SK-N-SH (cell line): ENCODE data around the gene SPI1. TPM values are rescaled to one million over a fixed set of nuclear protein-coding genes. Genes with fewer than 3 reads are reported as not detected.
"Not testable (repeated sequence)": the region's sequence is repeated elsewhere in the genome, so short reads cannot be mapped to it uniquely, and the experiment has no call there.

Source experiments
- CTCF ChIA-PET: fragments of 300-600, 350-600 bp; formaldehyde crosslinking; extraction: SDS; loops from one replicate; lab custom pipeline; 2021; lab: Yijun Ruan, JAX
- POLR2A ChIA-PET: fragments of 350-600 bp; sonication (Branson Sonifier 250); formaldehyde crosslinking; extraction: SDS; loops from one replicate; lab custom pipeline; 2020; ENCODE audit warnings: antibody characterized with exemption, inconsistent platforms; lab: Yijun Ruan, JAX
- DNase-seq: peaks from one replicate; pipeline ENCODE4 v3.0.0; 2012
- H2AFZ ChIP-seq: fragments of 200-600 bp; sonication (generic); 2 replicates; pipeline ENCODE4 v1.8.1; 2016; ENCODE audit warnings: antibody characterized with exemption, mild to moderate bottlenecking, low read depth
- H3F3A ChIP-seq: fragments of 200-600 bp; sonication (generic); replicated peaks from 2 replicates; pipeline ENCODE3; 2016; ENCODE audit warnings: antibody characterized with exemption, mild to moderate bottlenecking; ENCODE audit not compliant: insufficient read depth
- H3K27ac ChIP-seq, 2 experiments: fragments of 200-500 bp in 1 of 2; fragments of 200-600 bp in 1 of 2; sonication (Bioruptor generic) in 1 of 2; sonication (generic), shearing (Covaris generic) in 1 of 2; 2 replicates each; pipeline versions ENCODE4 v1.5.1 to v1.6.1; 2014 to 2016; ENCODE audit warnings: low read depth in 2 of 2, inconsistent platforms in 1 of 2, low read length in 1 of 2, mild to moderate bottlenecking in 1 of 2, mixed read lengths in 1 of 2
- H3K27me3 ChIP-seq: fragments of 200-600 bp; sonication (generic), shearing (Covaris generic); 2 replicates; pipeline ENCODE4 v1.6.1; 2016; ENCODE audit warnings: mixed run types; ENCODE audit not compliant: insufficient read depth
- H3K36me3 ChIP-seq, 2 experiments: fragments of 200-500 bp in 1 of 2; fragments of 200-600 bp in 1 of 2; sonication (Bioruptor generic) in 1 of 2; sonication (generic) in 1 of 2; replicated peaks in 1 of 2; 2 replicates each; pipeline versions ENCODE3 to v1.5.1; 2014 to 2016; ENCODE audit warnings: low read length in 1 of 2, mild to moderate bottlenecking in 1 of 2; ENCODE audit not compliant: insufficient read depth in 2 of 2, control insufficient read depth in 1 of 2
- H3K4me1 ChIP-seq, 2 experiments: fragments of 200-500 bp in 1 of 2; fragments of 200-600 bp in 1 of 2; sonication (Bioruptor generic) in 1 of 2; sonication (generic), shearing (Covaris generic) in 1 of 2; 2 replicates each; pipeline versions ENCODE4 v1.5.1 to v1.6.1; 2014 to 2016; ENCODE audit warnings: low read depth in 1 of 2, low read length in 1 of 2, mixed run types in 1 of 2; ENCODE audit not compliant: insufficient read depth in 2 of 2, control insufficient read depth in 1 of 2
- H3K4me2 ChIP-seq: fragments of 200-600 bp; sonication (generic), shearing (Covaris generic); 2 replicates; pipeline ENCODE4 v1.6.1; 2017; ENCODE audit warnings: mixed run types
- H3K4me3 ChIP-seq, 2 experiments: fragments of 200-500 bp in 1 of 2; fragments of 200-600 bp in 1 of 2; sonication (Bioruptor generic) in 1 of 2; sonication (generic), shearing (Covaris generic) in 1 of 2; 2 replicates each; pipeline versions ENCODE4 v1.5.1 to v1.8.1; 2014 to 2016; ENCODE audit warnings: low read depth in 2 of 2, inconsistent platforms in 1 of 2, low read length in 1 of 2, mild to moderate bottlenecking in 1 of 2, mixed read lengths in 1 of 2, moderate library complexity in 1 of 2
- H3K79me2 ChIP-seq: fragments of 200-600 bp; sonication (generic); 2 replicates; pipeline ENCODE4 v1.8.1; 2017; ENCODE audit warnings: mild to moderate bottlenecking; ENCODE audit not compliant: insufficient read depth
- H3K9ac ChIP-seq: fragments of 200-600 bp; sonication (generic); 2 replicates; pipeline ENCODE4 v1.6.1; 2017; ENCODE audit warnings: mixed run types
- H3K9me2 ChIP-seq: fragments of 200-600 bp; sonication (generic); 2 replicates; pipeline ENCODE4 v1.6.1; 2017; ENCODE audit warnings: mixed run types
- H3K9me3 ChIP-seq: fragments of 200-600 bp; sonication (generic); 2 replicates; pipeline ENCODE4 v1.6.1; 2017; ENCODE audit warnings: mixed run types, mild to moderate bottlenecking, moderate library complexity
- H4K20me1 ChIP-seq: fragments of 200-600 bp; sonication (generic); 2 replicates; pipeline ENCODE4 v1.6.1; 2017; ENCODE audit warnings: mild to moderate bottlenecking, mixed run types; ENCODE audit not compliant: insufficient read depth
- EP300 ChIP-seq, 2 experiments: IDR thresholded peaks; 2 replicates each; pipeline versions ENCODE4 v1.4.0 to v1.6.1; 2012; ENCODE audit warnings: borderline replicate concordance in 1 of 2, low read depth in 1 of 2, low read length in 1 of 2
- FOXJ3 ChIP-seq: sonication (generic); formaldehyde crosslinking; IDR thresholded peaks from 2 replicates; pipeline ENCODE4 v1.5.1; 2020; ENCODE audit warnings: mild to moderate bottlenecking, missing genetic modification reagents
- GABPA ChIP-seq: IDR thresholded peaks from 2 replicates; pipeline ENCODE4 v1.4.0; 2012; ENCODE audit warnings: low read depth, mild to moderate bottlenecking
- GATA2 ChIP-seq: sonication (generic); formaldehyde crosslinking; IDR thresholded peaks from 2 replicates; pipeline ENCODE4 v1.5.0; 2020; ENCODE audit warnings: mild to moderate bottlenecking, missing genetic modification reagents
- IRF3 ChIP-seq: fragments of 150-350 bp; IDR thresholded peaks from 2 replicates; pipeline ENCODE4 v1.6.1; 2016; ENCODE audit warnings: mild to moderate bottlenecking, low read depth, low read length
- POLR2AphosphoS5 ChIP-seq: IDR thresholded peaks from 2 replicates; pipeline ENCODE4 v1.6.1; 2012; ENCODE audit warnings: low read depth, low read length
- SMC3 ChIP-seq: IDR thresholded peaks from 2 replicates; pipeline ENCODE4 v1.6.1; 2012; ENCODE audit warnings: low read depth, low read length, improper control_type of control experiment
- TAF1 ChIP-seq: IDR thresholded peaks from 2 replicates; pipeline ENCODE4 v1.6.1; 2012; ENCODE audit warnings: low read depth, mild to moderate bottlenecking, low read length, moderate library complexity, borderline replicate concordance
- USF2 ChIP-seq: fragments of 150-350 bp; IDR thresholded peaks from 2 replicates; pipeline ENCODE4 v1.6.1; 2017; ENCODE audit warnings: antibody characterized with exemption, low read length, low read depth, borderline replicate concordance
- YY1 ChIP-seq: IDR thresholded peaks from 2 replicates; pipeline ENCODE4 v1.4.0; 2012; ENCODE audit warnings: low read depth, mild to moderate bottlenecking
- ZBTB33 ChIP-seq: IDR thresholded peaks from 2 replicates; pipeline ENCODE4 v1.4.0; 2012; ENCODE audit warnings: low read depth, borderline replicate concordance
- WGBS: methylation state at CpG from one replicate; pipeline ENCODE4 v1.1.6; 2017; ENCODE audit warnings: low lambda C conversion rate; 5-methylcytosine and 5-hydroxymethylcytosine counted together
- polyA plus RNA-seq, 3 experiments: library from polyadenylated mRNA; depleted of rRNA; stranded (reverse); fragments of >200 nt; gene quantifications; 2 replicates each; pipeline ENCODE4 v1.2.3, GENCODE V29; 2012
- TF ChIP-seq, protein P1 (sequence below): IDR thresholded peaks from 2 replicates; pipeline ENCODE4 v1.4.0; 2012; ENCODE audit warnings: low read depth, borderline replicate concordance

SPI1 gene
- polyA plus RNA-seq, 1 of the 3 experiments (the other 2 are of a cell fraction): not detected

DNA sequence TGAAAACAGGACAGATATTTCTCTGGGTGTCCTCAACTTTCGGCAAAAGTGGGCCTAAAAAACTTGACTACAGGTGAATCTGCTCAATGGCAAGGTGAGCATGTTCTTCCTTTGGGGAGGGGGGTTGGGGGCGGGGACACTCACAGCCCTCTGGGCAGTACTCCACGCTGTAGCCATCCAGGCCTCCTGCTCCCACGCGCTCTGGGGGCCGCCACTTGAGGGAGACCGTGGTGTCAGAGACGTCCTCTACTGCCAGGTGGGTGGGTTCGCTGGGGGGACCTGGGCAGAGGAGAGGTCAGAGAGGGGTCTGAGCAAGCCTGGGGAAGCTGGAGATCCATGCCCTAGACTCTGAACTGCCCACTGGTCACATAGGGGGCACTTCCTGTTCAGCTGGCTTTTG, 42.6 kb downstream of the SPI1 start:
- Histone ChIP-seq H3K4me1 (no peaks in the 10 kb centered on the region), H3K4me2 (no peak overlapping the region), H3K4me3 (no peak overlapping the region), H2AFZ (no peak overlapping the region), H3K27me3 (no peaks in the 10 kb centered on the region), H3K36me3 (no peaks in the 10 kb centered on the region), H3K9me2 (no peaks in the 10 kb centered on the region), H3F3A (no peaks in the 10 kb centered on the region), H3K9me3 (no peaks in the 10 kb centered on the region), H3K9ac (no peak overlapping the region), H3K79me2 (no peaks in the 10 kb centered on the region), H3K27ac (no peak overlapping the region), H4K20me1 (no peaks in the 10 kb centered on the region)
- TF ChIP-seq, protein P1, sequence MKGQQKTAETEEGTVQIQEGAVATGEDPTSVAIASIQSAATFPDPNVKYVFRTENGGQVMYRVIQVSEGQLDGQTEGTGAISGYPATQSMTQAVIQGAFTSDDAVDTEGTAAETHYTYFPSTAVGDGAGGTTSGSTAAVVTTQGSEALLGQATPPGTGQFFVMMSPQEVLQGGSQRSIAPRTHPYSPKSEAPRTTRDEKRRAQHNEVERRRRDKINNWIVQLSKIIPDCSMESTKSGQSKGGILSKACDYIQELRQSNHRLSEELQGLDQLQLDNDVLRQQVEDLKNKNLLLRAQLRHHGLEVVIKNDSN: no peak
- TF ChIP-seq GATA2: no peak
- TF ChIP-seq SMC3: no peak
- TF ChIP-seq TAF1: no peak
- TF ChIP-seq YY1: no peak
- no peak for TF ChIP-seq EP300 (IDR thresholded peaks at IDR 0.05; ENCODE audit: borderline replicate concordance in 1 of 2, low read depth in 1 of 2, low read length in 1 of 2)
- TF ChIP-seq FOXJ3 (CRISPR knock-in tag): no peak
- DNase-seq: no peak
- WGBS: 89% methylated on average over 3 of the region's 9 CpGs
- ChIA-PET POLR2A (no interaction called here), CTCF (interaction anchor here (1.3 to 1.5 kb wide), 3 partner anchors 19 to 76 kb away, joined by 3 to 4 read pairs (median 4); no protein-coding TSS in a partner anchor)

- WGBS: over 99% methylated on average over 8 of the region's 16 CpGs
- H3K4me1 ChIP-seq, H3K27me3 ChIP-seq, H3K4me3 ChIP-seq, H3F3A ChIP-seq, H3K9me3 ChIP-seq, H3K27ac ChIP-seq, POLR2A ChIA-PET, H4K20me1 ChIP-seq, H3K9me2 ChIP-seq, H3K36me3 ChIP-seq, H3K4me2 ChIP-seq, DNase-seq, H3K79me2 ChIP-seq, H2AFZ ChIP-seq, H3K9ac ChIP-seq: not testable (repeated sequence)
- CTCF ChIA-PET: interaction anchor here (1.0 to 1.5 kb wide), 3 partner anchors 20 to 76 kb away, joined by 3 to 4 read pairs (median 3); no protein-coding TSS in a partner anchor
These were observed 43.5 kb downstream of the SPI1 start for GRCh38 chr11:47334699-47335411.

- Histone ChIP-seq H2AFZ (no peak overlapping the region), H3K79me2 (no peaks in the 10 kb centered on the region), H3K36me3 (peaks cover 0 to 3% of the 10 kb centered on the region in 2 experiments), H3K9me2 (no peaks in the 10 kb centered on the region), H3K27me3 (no peaks in the 10 kb centered on the region), H3K4me2 (no peak overlapping the region), H4K20me1 (no peaks in the 10 kb centered on the region), H3K4me1 (no peaks in the 10 kb centered on the region), H3K9ac (no peak overlapping the region), H3F3A (no peaks in the 10 kb centered on the region), H3K27ac (no peak overlapping the region), H3K9me3 (no peaks in the 10 kb centered on the region), H3K4me3 (no peak overlapping the region)
- POLR2A ChIA-PET: no interaction called here
- WGBS: 50% methylated on average over 1 of the region's 8 CpGs
- DNase-seq: no peak
- CTCF ChIA-PET: interaction anchor here (0.9 to 1.1 kb wide), 3 partner anchors 19 to 21 kb away, joined by 3 read pairs; no protein-coding TSS in a partner anchor
- no peak for TF ChIP-seq YY1
- TF ChIP-seq POLR2AphosphoS5: no peak
- TF ChIP-seq USF2: no peak
- no peak for TF ChIP-seq GABPA
- TF ChIP-seq ZBTB33: no peak
- TF ChIP-seq IRF3: no peak
These were observed 44.4 kb downstream of the SPI1 start for GRCh38 chr11:47333886-47334443.
